Loucy (cell line): ENCODE measurements around the gene FOXL1.

Experiments used
- H2AFZ ChIP-seq: fragments of 200-600 bp; sonication (generic); 2 replicates; pipeline ENCODE4 v1.6.0; 2016; ENCODE audit warnings: antibody characterized with exemption, mild to moderate bottlenecking, low read length, moderate library complexity
- H3F3A ChIP-seq: fragments of 200-600 bp; 2 replicates; pipeline ENCODE4 v1.6.0; 2016; ENCODE audit warnings: antibody characterized with exemption, low read depth, mild to moderate bottlenecking
- H3K27me3 ChIP-seq: fragments of 200-600 bp; sonication (generic); 2 replicates; pipeline ENCODE4 v1.6.1; 2014; ENCODE audit warnings: low read length, mild to moderate bottlenecking; ENCODE audit not compliant: insufficient read depth, poor library complexity, severe bottlenecking
- H3K36me3 ChIP-seq: fragments of 200-600 bp; sonication (generic); 2 replicates; pipeline ENCODE4 v1.6.1; 2016; ENCODE audit warnings: low read length; ENCODE audit not compliant: insufficient read depth
- H3K4me1 ChIP-seq: fragments of 200-600 bp; sonication (generic); 2 replicates; pipeline ENCODE4 v1.5.1; 2014; ENCODE audit warnings: low read length, mild to moderate bottlenecking; ENCODE audit not compliant: insufficient read depth, poor library complexity, severe bottlenecking
- H3K4me2 ChIP-seq: fragments of 200-600 bp; sonication (generic); 2 replicates; pipeline ENCODE4 v1.6.0; 2014; ENCODE audit warnings: antibody characterized with exemption, low read length, low read depth, mild to moderate bottlenecking; ENCODE audit not compliant: poor library complexity, severe bottlenecking
- H3K4me3 ChIP-seq: fragments of 200-600 bp; sonication (generic); 2 replicates; pipeline ENCODE4 v1.5.1; 2014; ENCODE audit warnings: low read length, mild to moderate bottlenecking, mixed read lengths; ENCODE audit not compliant: poor library complexity, severe bottlenecking
- H3K79me2 ChIP-seq: fragments of 200-600 bp; sonication (generic); 2 replicates; pipeline ENCODE4 v1.6.1; 2014; ENCODE audit warnings: low read length; ENCODE audit not compliant: insufficient read depth
- H3K9ac ChIP-seq: fragments of 200-600 bp; sonication (generic); 2 replicates; pipeline ENCODE4 v1.6.0; 2014; ENCODE audit warnings: mild to moderate bottlenecking, low read depth, low read length, moderate library complexity; ENCODE audit not compliant: poor library complexity, severe bottlenecking
- H3K9me2 ChIP-seq: fragments of 200-600 bp; sonication (generic); replicated peaks from 2 replicates; pipeline ENCODE4 v1.6.1; 2016; ENCODE audit warnings: low read depth, low read length, mixed read lengths
- H3K9me3 ChIP-seq: fragments of 200-600 bp; sonication (generic); 2 replicates; pipeline ENCODE4 v1.6.1; 2014; ENCODE audit warnings: mild to moderate bottlenecking, antibody characterized with exemption, low read length, low read depth; ENCODE audit not compliant: insufficient read depth
- H4K20me1 ChIP-seq: fragments of 200-600 bp; sonication (generic); 2 replicates; pipeline ENCODE4 v1.6.0; 2014; ENCODE audit warnings: antibody characterized with exemption, low read length, mild to moderate bottlenecking; ENCODE audit not compliant: insufficient read depth, poor library complexity, severe bottlenecking
- EZH2phosphoT487 ChIP-seq: fragments of 200-600 bp; IDR thresholded peaks from 2 replicates; pipeline ENCODE4 v1.6.1; 2018; ENCODE audit warnings: antibody characterized with exemption, mild to moderate bottlenecking, moderate library complexity, borderline replicate concordance
- TF ChIP-seq, protein P1 (sequence below): fragments of 200-600 bp; sonication (generic); conservative IDR thresholded peaks from 2 replicates; pipeline ENCODE4 v1.5.1; 2014; ENCODE audit warnings: mild to moderate bottlenecking, antibody characterized with exemption, low read length

The FOXL1 gene

DNA sequence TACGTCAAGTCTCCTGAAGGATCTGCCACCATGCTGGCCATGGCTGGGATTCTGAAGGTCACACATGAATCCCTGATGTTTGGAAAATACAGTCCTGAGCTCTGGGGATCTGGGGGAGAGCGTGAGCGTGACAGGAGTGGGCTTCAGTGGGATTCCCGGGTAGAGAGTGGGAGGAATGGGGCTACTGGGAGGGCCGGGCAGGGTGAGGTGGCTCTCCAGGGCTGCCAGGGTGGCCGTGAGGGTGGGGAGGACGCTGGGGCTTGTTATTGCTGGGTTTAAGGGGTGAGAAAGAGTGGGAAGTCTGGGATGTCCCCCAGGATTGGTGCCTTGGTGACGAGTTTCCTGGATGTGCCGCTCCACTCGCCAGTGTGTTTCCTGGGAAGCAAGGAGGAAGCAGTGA is 31.3 kb downstream of the FOXL1 start:
- no peaks in the 10 kb centered on the region for H3K27me3 ChIP-seq
- H3K4me1 ChIP-seq, result no peaks in the 10 kb centered on the region
- H3K9me2 ChIP-seq, result no peaks in the 10 kb centered on the region
- H3K4me3 ChIP-seq, result no peak overlapping the region
- H4K20me1 ChIP-seq, result no peaks in the 10 kb centered on the region
- no peaks in the 10 kb centered on the region for H3F3A ChIP-seq
- H3K9me3 ChIP-seq, result no peaks in the 10 kb centered on the region
- no peak overlapping the region for H3K9ac ChIP-seq
- no peaks in the 10 kb centered on the region for H3K36me3 ChIP-seq
- no peak overlapping the region for H3K4me2 ChIP-seq
- H2AFZ ChIP-seq, result no peak overlapping the region
- H3K79me2 ChIP-seq, result no peaks in the 10 kb centered on the region
- TF ChIP-seq EZH2phosphoT487, result no peak
- TF ChIP-seq, protein P1, sequence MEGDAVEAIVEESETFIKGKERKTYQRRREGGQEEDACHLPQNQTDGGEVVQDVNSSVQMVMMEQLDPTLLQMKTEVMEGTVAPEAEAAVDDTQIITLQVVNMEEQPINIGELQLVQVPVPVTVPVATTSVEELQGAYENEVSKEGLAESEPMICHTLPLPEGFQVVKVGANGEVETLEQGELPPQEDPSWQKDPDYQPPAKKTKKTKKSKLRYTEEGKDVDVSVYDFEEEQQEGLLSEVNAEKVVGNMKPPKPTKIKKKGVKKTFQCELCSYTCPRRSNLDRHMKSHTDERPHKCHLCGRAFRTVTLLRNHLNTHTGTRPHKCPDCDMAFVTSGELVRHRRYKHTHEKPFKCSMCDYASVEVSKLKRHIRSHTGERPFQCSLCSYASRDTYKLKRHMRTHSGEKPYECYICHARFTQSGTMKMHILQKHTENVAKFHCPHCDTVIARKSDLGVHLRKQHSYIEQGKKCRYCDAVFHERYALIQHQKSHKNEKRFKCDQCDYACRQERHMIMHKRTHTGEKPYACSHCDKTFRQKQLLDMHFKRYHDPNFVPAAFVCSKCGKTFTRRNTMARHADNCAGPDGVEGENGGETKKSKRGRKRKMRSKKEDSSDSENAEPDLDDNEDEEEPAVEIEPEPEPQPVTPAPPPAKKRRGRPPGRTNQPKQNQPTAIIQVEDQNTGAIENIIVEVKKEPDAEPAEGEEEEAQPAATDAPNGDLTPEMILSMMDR, result no peak

DNA sequence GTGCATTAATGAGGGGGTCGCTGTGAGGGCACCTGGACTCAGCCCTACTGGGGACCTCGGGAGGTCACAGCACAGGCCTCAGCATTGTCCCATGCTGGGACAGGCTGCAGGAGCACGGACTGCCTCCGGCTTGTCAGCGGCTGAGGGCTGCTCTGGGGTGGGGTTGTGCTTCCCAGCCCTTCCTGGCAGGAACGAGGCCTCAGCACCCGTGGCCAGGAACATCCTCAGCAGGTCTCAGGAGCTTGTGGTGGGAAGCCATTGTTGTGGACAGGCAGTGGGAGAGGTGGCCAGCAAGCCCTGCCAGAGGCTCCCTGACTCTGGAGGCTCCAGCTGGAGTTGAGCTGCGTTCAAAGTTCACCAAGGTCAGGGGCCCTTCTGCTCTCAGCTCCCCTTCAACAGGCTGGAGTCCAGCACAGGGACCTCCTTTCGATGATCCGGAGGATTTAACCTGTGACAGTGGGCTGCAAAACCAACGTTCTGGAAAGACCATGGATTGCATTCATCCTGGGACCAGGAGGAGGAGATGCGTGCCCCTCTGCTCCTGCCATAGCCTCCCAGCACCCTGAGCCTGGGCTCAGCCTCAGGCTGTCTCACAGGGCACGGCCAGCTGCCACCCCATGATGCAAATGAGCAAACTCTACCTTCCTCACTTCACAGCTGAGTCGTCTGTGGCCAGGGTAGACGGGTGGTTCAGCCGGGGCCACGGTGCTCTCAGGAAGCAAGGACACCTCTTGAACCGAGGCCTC is 32.6 kb downstream of the FOXL1 start:
- no peaks in the 10 kb centered on the region for H3K36me3 ChIP-seq
- H2AFZ ChIP-seq, result no peak overlapping the region
- H3K9ac ChIP-seq, result no peak overlapping the region
- H3F3A ChIP-seq, result no peaks in the 10 kb centered on the region
- TF ChIP-seq, protein P1, result no peak
- no peak for TF ChIP-seq EZH2phosphoT487
- no peak overlapping the region for H3K4me2 ChIP-seq
- H4K20me1 ChIP-seq, result no peaks in the 10 kb centered on the region
- no peaks in the 10 kb centered on the region for H3K9me3 ChIP-seq
- H3K79me2 ChIP-seq, result no peaks in the 10 kb centered on the region
- H3K4me3 ChIP-seq, result no peak overlapping the region
- no peaks in the 10 kb centered on the region for H3K9me2 ChIP-seq
- H3K4me1 ChIP-seq, result no peaks in the 10 kb centered on the region
- H3K27me3 ChIP-seq, result no peaks in the 10 kb centered on the region

DNA sequence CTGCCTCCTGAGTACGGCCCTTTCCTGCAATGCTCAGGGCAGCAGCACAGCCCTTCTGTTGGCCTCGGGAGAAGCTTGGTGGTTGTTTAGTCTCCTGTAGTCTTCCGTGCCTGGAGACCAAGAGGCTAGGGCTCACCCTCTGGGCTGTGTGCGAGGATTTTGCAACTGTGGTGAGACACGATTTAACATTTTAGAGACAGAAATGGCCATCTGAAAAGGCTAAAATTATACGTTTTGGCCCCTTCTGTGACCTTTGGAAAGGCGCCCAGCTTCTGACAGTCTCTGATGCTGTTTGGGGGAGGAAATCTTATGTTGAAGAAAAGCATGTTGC is 33.1 kb downstream of the FOXL1 start:
- Histone ChIP-seq H2AFZ (no peak overlapping the region), H3K4me1 (no peaks in the 10 kb centered on the region), H3K4me3 (no peak overlapping the region), H3K79me2 (no peaks in the 10 kb centered on the region), H3K9me2 (no peaks in the 10 kb centered on the region), H3K9ac (no peak overlapping the region), H3K27me3 (no peaks in the 10 kb centered on the region), H3F3A (no peaks in the 10 kb centered on the region), H4K20me1 (no peaks in the 10 kb centered on the region), H3K36me3 (no peaks in the 10 kb centered on the region), H3K9me3 (no peaks in the 10 kb centered on the region), H3K4me2 (no peak overlapping the region)
- TF ChIP-seq EZH2phosphoT487, result no peak
- TF ChIP-seq, protein P1, result no peak
